ENCODE measurements around the gene KRT71. TPM values are rescaled to one million over a fixed set of nuclear protein-coding genes. Genes with fewer than 3 reads are reported as not detected.

Gene KRT71
- total RNA-seq, 1 donor from 2014 or later: not detected

- H3K27ac ChIP-seq: no peak overlapping the region
- peaks cover 16% of the 10 kb centered on the region for H3K27me3 ChIP-seq (ENCODE audit: low read depth)
- ATAC-seq (no peak), DNase-seq (no peak)
- H3K4me1 ChIP-seq: no peaks in the 10 kb centered on the region
- H3K9me3 ChIP-seq: no peaks in the 10 kb centered on the region
- intact Hi-C loops (cut with DNase I): no loop called here
- no peaks in the 10 kb centered on the region for H3K36me3 ChIP-seq
- TF ChIP-seq CTCF (IDR thresholded peaks at IDR 0.05): no peak
- H3K4me3 ChIP-seq: no peak overlapping the region
Measured at GRCh38 chr12:52585946-52586345, 33.0 kb upstream of the KRT71 start.

GRCh38 chr12:52585066-52585465, 32.1 kb upstream of the KRT71 start:
- Histone ChIP-seq H3K36me3 (no peaks in the 10 kb centered on the region), H3K27ac (no peak overlapping the region), H3K4me3 (no peak overlapping the region), H3K9me3 (no peaks in the 10 kb centered on the region), H3K27me3 (ENCODE audit: low read depth) (peaks cover 20% of the 10 kb centered on the region), H3K4me1 (no peaks in the 10 kb centered on the region)
- ATAC-seq (no peak), DNase-seq (no peak)
- intact Hi-C loops (cut with DNase I): no loop called here
- TF ChIP-seq CTCF (IDR thresholded peaks at IDR 0.05): no peak

GRCh38 chr12:52584156-52584682, 31.3 kb upstream of the KRT71 start:
- TF ChIP-seq CTCF (IDR thresholded peaks at IDR 0.05): no peak
- DNase-seq: no peak
- Histone ChIP-seq H3K9me3 (no peaks in the 10 kb centered on the region), H3K27me3 (ENCODE audit: low read depth) (peaks cover 23% of the 10 kb centered on the region), H3K36me3 (no peaks in the 10 kb centered on the region), H3K4me1 (no peaks in the 10 kb centered on the region), H3K27ac (no peak overlapping the region), H3K4me3 (no peak overlapping the region)
- intact Hi-C loops (cut with DNase I): loop anchor here (5.0 kb wide), 1 partner anchor 298 kb away; no protein-coding TSS in a partner anchor
- ATAC-seq: no peak

- intact Hi-C loops (cut with DNase I): loop anchor here (5.0 kb wide), 1 partner anchor 299 kb away; no protein-coding TSS in a partner anchor
Measured at GRCh38 chr12:52582971-52583456, 30.1 kb upstream of the KRT71 start.

GRCh38 chr12:52582486-52582885, 29.5 kb upstream of the KRT71 start:
- DNase-seq (no peak), ATAC-seq (no peak)
- TF ChIP-seq CTCF (IDR thresholded peaks at IDR 0.05): no peak
- no peak overlapping the region for H3K27ac ChIP-seq
- H3K4me3 ChIP-seq: no peak overlapping the region
- intact Hi-C loops (cut with DNase I): loop anchor here (5.0 kb wide), 1 partner anchor 300 kb away; no protein-coding TSS in a partner anchor
- H3K27me3 ChIP-seq (ENCODE audit: low read depth): peaks cover 15% of the 10 kb centered on the region
- no peaks in the 10 kb centered on the region for H3K9me3 ChIP-seq
- H3K36me3 ChIP-seq: no peaks in the 10 kb centered on the region
- H3K4me1 ChIP-seq: no peaks in the 10 kb centered on the region

More at GRCh38 chr12:52582971-52583456, 30.1 kb upstream of the KRT71 start:
- Histone ChIP-seq H3K4me1 (no peaks in the 10 kb centered on the region), H3K36me3 (no peaks in the 10 kb centered on the region), H3K9me3 (no peaks in the 10 kb centered on the region), H3K27ac (no peak overlapping the region), H3K27me3 (ENCODE audit: low read depth) (peaks cover 20% of the 10 kb centered on the region), H3K4me3 (no peak overlapping the region)
- ATAC-seq: peak; percentile 83 to 89
- DNase-seq: no peak
- TF ChIP-seq CTCF (IDR thresholded peaks at IDR 0.05): peak; percentile 67
